ENCODE results near the gene PIP5K1A. TPM values are rescaled to one million over a fixed set of nuclear protein-coding genes. Genes with fewer than 3 reads are reported as not detected.
A peak's percentile ranks its signal among the peaks of the same experiment; 100 is the strongest.

The PIP5K1A gene
- total RNA-seq, 2 donors from 2014 or later = 93.8 to 116 TPM

DNA sequence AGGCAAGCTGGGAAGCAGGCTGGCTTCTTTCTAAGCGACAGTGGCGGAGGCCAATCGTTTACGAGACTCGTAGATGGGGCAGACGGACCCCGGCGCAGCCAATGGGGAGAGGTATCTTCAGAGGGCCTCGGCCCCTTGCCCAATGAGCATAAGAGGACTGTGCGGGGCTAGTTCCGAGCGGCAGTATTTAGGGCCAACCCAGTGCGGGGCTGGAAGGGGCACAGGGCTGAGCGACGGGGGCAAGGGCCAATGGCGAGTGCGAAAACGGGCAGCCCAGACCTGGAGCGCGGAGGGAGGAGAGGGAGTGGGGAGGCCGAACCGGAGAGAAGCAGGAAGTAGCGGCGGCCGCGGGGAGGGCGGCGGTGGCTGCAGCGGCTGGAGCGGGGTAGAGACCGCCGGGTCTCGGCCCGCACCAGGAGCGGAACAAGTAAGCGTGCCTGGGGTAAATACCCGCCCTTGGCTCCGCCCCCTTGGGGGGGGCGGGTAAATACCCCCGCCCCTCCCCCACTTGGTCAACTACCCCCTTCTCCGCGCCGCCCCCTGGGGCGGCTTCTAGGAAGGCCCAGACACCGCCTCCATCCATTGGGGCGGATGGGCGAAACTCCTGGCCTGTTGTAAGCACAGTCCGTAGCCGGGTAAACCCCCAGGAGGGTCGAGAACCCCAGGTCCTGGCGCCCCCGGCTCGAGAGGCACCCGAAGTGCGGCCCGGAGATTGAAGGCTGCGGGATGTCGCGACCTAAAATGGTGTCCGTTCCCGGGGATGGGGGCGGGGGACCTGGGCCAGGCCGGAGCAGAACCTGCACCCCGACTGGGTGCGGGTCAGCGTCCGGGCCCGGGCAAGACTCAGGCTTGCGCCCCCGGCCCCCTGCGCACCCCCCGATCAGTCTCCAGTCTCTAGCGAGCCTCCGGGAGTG, 83.9 kb downstream of the PIP5K1A start, which contains the start of gene ZNF687:
Gene ZNF687 (plus strand): TSS at position 331 of the 914 bp plus-strand sequence. CDS start 3,993 bp downstream, outside the sequence.
- Mint-ChIP-seq H3K27ac (peak within 1 kb of the TSS; percentile 98), H3K36me3 (peaks cover 5% of the 10 kb centered on the region), H3K27me3 (no peaks in the 10 kb centered on the region), H3K4me1 (ENCODE audit: low read depth in 2 of 2) (peaks cover 30 to 34% of the 10 kb centered on the region in 2 donors), H3K4me3 (peak within 1 kb of the TSS; percentile 97), H3K9me3 (no peaks in the 10 kb centered on the region)
- ATAC-seq (peak; percentile 95), DNase-seq (ENCODE audit: low spot score) (peak; percentile 100)

DNA sequence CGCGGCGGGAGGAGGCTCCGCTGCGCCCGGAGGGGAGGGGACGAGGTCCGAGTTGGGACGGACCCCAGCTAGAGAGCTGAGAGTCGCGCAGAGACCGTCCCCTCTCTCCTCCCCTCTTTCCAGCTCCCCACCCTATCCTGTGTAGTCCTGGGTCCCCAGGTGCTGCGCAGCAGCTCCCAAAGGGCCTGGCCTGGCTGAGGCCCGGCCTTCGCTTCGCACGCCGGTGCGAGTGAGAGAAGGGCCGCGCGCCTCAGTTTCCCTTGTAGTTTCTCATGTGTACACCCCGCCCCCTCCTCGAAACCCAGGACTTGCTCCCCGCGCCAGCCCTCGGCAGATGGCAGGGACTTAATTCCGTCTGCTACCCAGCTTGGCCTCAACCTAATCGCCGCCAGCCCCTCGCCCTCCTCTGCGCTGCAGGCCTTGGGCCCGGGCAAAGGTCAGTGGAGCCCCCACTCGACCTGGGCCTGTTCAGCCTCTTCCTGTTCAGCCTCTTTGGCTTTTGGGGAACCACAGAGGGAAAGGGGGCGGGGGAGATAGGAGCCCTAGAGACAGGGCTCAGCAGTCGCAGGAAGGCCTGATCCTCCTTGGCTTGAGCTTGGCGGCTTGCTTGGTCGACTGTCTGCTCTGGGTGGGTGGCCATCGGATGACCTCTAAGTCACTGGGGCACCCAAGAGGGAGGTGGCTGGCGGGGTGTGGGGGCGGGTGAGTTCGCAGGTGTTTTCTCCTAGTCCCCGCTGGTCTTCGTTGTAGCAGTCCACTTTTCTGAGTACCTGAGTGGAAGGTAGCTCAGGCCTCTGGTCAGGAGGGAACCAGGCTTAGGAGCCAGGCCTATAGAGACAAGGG, 84.8 kb downstream of the PIP5K1A start:
- H3K4me3 Mint-ChIP-seq = peak overlapping the region; percentile 97
- no peaks in the 10 kb centered on the region for H3K9me3 Mint-ChIP-seq
- ATAC-seq (no peak), DNase-seq (ENCODE audit: low spot score) (no peak)
- H3K27ac Mint-ChIP-seq = peak overlapping the region; percentile 95 to 98
- no peaks in the 10 kb centered on the region for H3K27me3 Mint-ChIP-seq
- H3K36me3 Mint-ChIP-seq = peaks cover 5% of the 10 kb centered on the region
- H3K4me1 Mint-ChIP-seq (ENCODE audit: low read depth in 2 of 2) = peaks cover 24 to 27% of the 10 kb centered on the region in 2 donors

DNA sequence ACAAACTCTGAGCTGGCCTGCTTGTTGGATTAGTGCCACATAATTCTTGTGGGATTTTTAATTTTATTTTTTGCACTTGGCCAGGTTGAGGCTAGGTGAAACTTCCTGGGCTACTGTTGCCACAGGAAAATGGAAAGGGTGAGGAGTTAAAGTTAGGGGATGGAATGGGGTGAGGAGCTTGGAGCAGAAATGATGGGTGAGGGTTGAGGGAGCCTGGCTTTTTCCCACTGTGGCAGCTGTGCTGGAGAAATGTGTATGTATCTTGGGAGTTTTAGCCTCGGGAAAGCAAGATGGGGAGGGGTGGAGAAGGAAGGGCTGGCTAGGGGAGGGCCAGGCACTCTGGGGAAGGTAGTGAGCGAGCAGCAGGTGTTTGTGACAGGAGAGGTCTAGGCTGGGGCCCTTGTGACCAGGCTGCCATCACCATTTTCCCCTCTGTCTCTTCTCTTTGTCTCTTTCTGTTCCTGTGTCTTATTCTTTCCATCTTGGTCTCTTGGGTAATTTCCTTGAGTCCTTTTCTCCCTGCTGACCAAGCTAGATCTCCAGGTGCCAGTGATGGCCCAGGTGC, 85.7 kb downstream of the PIP5K1A start:
- H3K4me1 Mint-ChIP-seq (ENCODE audit: low read depth in 2 of 2) = peaks cover 34% of the 10 kb centered on the region in 2 donors
- peak overlapping the region; percentile 95 to 98 for H3K27ac Mint-ChIP-seq
- H3K4me3 Mint-ChIP-seq = peak overlapping the region; percentile 97
- H3K36me3 Mint-ChIP-seq = peaks cover 12% of the 10 kb centered on the region
- ATAC-seq (no peak), DNase-seq (ENCODE audit: low spot score) (no peak)
- no peaks in the 10 kb centered on the region for H3K27me3 Mint-ChIP-seq
- no peaks in the 10 kb centered on the region for H3K9me3 Mint-ChIP-seq

DNA sequence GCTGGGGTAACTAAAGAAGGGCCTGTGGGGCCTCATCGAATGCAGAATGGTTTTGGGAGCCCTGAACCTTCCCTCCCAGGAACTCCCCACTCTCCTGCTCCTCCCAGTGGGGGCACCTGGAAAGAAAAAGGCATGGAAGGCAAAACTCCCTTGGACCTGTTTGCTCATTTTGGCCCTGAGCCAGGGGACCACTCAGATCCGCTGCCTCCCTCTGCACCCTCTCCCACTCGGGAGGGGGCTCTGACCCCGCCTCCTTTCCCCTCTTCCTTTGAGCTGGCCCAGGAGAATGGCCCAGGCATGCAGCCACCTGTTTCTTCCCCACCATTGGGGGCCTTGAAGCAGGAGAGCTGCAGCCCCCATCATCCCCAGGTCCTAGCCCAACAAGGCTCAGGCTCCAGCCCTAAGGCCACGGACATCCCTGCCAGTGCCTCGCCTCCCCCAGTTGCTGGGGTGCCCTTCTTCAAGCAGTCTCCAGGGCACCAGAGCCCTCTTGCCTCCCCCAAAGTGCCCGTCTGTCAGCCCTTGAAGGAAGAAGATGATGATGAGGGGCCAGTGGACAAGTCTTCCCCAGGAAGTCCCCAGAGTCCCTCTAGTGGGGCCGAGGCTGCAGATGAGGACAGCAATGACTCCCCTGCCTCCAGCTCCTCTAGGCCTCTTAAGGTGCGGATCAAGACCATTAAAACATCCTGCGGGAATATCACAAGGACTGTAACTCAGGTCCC, 88.4 kb downstream of the PIP5K1A start:
- Mint-ChIP-seq H3K4me3 (no peak overlapping the region), H3K27me3 (no peaks in the 10 kb centered on the region), H3K9me3 (no peaks in the 10 kb centered on the region), H3K4me1 (ENCODE audit: low read depth in 2 of 2) (peaks cover 48 to 50% of the 10 kb centered on the region in 2 donors), H3K36me3 (peaks cover 12% of the 10 kb centered on the region), H3K27ac (no peak overlapping the region)
- no peak for ATAC-seq
- DNase-seq (ENCODE audit: low spot score) = no peak

DNA sequence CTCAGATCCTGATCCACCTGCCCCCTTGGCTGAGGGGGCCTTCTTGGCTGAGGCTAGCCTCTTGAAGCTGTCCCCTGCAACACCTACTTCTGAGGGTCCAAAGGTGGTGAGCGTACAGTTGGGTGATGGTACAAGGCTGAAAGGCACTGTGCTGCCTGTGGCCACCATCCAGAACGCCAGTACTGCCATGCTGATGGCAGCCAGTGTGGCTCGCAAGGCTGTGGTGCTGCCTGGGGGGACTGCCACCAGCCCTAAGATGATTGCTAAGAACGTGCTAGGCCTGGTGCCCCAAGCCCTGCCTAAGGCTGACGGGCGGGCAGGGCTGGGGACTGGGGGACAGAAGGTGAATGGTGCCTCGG, 89.0 kb downstream of the PIP5K1A start:
- peaks cover 48 to 52% of the 10 kb centered on the region in 2 donors for H3K4me1 Mint-ChIP-seq (ENCODE audit: low read depth in 2 of 2)
- no peaks in the 10 kb centered on the region for H3K9me3 Mint-ChIP-seq
- H3K27ac Mint-ChIP-seq = no peak overlapping the region
- no peak overlapping the region for H3K4me3 Mint-ChIP-seq
- DNase-seq (ENCODE audit: low spot score) = no peak
- peaks cover 12% of the 10 kb centered on the region for H3K36me3 Mint-ChIP-seq
- H3K27me3 Mint-ChIP-seq = no peaks in the 10 kb centered on the region
- ATAC-seq = no peak

DNA sequence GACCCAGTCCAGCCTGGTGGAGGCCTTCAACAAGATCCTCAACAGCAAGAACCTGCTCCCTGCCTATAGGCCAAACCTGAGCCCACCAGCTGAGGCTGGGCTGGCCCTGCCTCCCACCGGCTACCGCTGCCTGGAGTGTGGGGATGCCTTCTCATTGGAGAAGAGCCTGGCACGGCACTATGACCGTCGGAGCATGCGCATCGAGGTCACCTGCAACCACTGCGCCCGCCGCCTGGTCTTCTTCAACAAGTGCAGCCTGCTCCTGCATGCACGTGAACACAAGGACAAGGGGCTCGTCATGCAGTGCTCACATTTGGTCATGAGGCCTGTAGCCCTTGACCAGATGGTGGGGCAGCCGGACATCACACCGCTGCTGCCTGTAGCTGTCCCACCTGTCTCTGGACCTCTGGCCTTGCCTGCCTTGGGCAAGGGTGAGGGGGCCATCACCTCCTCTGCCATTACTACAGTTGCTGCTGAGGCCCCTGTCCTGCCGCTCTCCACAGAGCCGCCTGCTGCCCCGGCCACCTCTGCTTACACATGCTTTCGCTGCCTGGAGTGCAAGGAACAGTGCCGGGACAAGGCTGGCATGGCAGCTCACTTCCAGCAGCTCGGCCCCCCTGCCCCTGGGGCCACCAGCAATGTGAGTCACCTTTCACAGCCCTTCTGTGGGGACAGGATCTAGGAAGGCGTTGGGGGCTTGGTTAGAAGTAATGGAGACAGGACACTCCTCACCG, 89.6 kb downstream of the PIP5K1A start:
- Mint-ChIP-seq H3K4me1 (ENCODE audit: low read depth in 2 of 2) (peaks cover 51 to 55% of the 10 kb centered on the region in 2 donors), H3K36me3 (peaks cover 12% of the 10 kb centered on the region), H3K27ac (peak overlapping the region; percentile 76 to 77), H3K27me3 (no peaks in the 10 kb centered on the region), H3K4me3 (no peak overlapping the region), H3K9me3 (no peaks in the 10 kb centered on the region)
- ATAC-seq (no peak), DNase-seq (ENCODE audit: low spot score) (no peak)

DNA sequence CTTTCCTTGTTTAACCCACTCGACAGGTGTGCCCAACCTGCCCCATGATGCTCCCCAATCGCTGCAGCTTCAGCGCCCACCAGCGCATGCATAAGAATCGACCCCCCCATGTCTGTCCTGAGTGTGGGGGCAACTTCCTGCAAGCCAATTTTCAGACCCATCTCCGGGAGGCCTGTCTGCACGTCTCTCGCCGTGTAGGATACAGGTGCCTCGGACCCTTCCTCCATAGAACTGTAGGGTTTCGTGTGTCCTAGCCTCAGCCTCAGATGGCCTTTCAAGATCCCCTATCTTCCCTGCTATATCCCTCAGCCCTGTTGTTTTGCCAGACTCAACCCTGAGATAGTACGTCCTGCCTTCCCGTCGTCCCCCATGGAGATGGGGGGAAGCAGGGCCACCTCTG, 90.2 kb downstream of the PIP5K1A start:
- H3K27me3 Mint-ChIP-seq = no peaks in the 10 kb centered on the region
- no peak for ATAC-seq
- H3K4me1 Mint-ChIP-seq (ENCODE audit: low read depth in 2 of 2) = peaks cover 46 to 54% of the 10 kb centered on the region in 2 donors
- H3K4me3 Mint-ChIP-seq = peak overlapping the region; percentile 49
- no peaks in the 10 kb centered on the region for H3K9me3 Mint-ChIP-seq
- no peak for DNase-seq (ENCODE audit: low spot score)
- H3K36me3 Mint-ChIP-seq = peaks cover 12% of the 10 kb centered on the region
- peak overlapping the region; percentile 76 to 77 for H3K27ac Mint-ChIP-seq

DNA sequence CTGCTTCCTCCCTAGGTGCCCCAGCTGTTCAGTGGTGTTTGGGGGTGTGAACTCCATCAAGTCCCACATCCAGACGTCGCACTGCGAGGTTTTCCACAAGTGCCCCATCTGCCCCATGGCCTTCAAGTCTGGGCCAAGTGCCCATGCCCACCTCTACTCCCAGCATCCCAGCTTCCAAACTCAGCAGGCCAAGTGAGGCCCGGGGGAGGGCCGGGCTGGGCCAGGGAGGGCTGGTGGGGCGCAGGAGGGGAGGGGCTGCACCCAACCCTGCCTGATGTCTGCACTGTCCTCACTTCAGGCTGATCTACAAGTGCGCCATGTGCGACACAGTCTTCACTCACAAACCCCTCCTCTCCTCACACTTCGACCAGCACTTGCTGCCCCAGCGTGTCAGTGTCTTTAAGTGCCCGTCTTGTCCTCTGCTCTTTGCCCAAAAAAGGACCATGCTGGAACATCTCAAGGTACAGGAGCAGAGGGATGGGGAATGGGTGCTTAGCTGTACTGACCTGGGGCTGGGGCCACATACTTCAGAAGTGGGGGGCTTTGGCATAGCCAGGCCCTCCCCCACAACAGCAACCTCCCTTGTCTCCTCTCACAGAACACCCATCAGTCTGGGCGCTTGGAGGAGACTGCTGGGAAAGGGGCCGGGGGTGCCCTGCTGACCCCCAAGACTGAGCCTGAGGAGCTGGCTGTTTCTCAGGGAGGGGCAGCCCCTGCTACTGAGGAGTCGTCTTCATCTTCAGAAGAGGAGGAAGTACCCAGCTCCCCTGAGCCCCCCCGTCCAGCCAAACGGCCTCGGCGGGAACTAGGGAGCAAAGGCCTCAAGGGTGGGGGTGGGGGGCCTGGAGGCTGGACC, 91.0 kb downstream of the PIP5K1A start:
- Mint-ChIP-seq H3K4me3 (peak overlapping the region; percentile 49), H3K36me3 (peaks cover 12% of the 10 kb centered on the region), H3K4me1 (ENCODE audit: low read depth in 2 of 2) (peaks cover 38 to 47% of the 10 kb centered on the region in 2 donors), H3K9me3 (no peaks in the 10 kb centered on the region), H3K27ac (peak overlapping the region; percentile 76 to 77), H3K27me3 (no peaks in the 10 kb centered on the region)
- no peak for DNase-seq (ENCODE audit: low spot score)
- no peak for ATAC-seq

DNA sequence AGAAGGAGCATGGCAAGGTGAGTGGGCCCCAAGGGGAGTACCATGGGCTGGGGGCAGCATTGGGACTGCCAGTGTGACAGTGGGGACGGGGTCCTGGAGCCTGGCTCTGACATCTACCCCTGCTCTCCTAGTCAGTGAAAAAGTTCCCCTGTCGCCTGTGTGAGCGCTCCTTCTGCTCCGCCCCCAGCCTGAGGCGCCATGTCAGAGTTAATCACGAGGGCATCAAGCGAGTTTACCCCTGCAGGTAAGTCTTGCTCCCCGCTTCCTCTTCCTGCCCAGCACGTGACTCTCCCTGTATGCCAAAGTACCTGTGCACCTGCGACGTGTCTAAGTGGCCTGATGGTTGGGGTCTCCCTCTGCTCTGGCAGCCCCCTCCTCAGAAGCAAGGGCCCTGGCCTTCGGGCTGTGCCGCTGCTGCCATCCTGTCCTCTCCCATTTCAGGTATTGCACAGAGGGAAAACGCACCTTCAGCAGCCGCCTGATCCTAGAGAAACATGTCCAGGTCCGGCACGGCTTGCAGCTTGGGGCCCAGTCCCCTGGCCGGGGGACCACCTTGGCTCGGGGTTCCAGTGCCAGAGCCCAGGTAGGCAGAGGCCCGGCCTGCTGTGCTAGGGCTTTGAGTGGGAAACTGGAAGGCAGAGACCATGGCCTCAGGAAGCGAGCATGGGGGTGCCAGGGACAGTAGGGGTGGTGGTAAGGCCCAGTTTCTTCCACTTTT, 91.8 kb downstream of the PIP5K1A start:
- peaks cover 12% of the 10 kb centered on the region for H3K36me3 Mint-ChIP-seq
- no peak for ATAC-seq
- peaks cover 34 to 44% of the 10 kb centered on the region in 2 donors for H3K4me1 Mint-ChIP-seq (ENCODE audit: low read depth in 2 of 2)
- H3K9me3 Mint-ChIP-seq = no peaks in the 10 kb centered on the region
- DNase-seq (ENCODE audit: low spot score) = no peak
- H3K27me3 Mint-ChIP-seq = no peaks in the 10 kb centered on the region
- H3K4me3 Mint-ChIP-seq = peak overlapping the region; percentile 55
- H3K27ac Mint-ChIP-seq = peak overlapping the region; percentile 76 to 82

DNA sequence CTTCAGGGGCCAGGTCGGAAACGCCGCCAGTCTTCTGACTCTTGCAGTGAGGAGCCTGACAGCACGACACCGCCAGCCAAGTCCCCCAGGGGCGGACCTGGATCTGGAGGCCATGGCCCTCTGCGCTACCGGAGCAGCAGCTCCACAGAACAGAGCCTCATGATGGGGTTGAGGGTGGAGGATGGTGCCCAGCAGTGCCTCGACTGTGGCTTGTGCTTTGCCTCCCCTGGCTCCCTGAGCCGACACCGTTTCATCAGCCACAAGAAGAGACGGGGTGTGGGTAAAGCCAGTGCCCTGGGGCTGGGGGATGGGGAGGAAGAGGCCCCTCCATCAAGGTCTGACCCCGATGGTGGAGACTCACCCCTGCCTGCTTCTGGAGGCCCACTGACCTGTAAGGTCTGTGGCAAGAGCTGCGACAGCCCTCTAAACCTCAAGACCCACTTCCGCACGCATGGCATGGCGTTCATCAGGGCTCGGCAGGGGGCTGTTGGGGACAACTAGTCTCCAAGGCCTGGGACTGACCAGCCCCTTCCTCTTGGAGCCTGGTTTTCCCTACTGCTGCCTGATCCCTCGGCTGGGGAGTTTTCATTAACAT, 92.5 kb downstream of the PIP5K1A start:
- Mint-ChIP-seq H3K4me3 (peak overlapping the region; percentile 55), H3K27me3 (no peaks in the 10 kb centered on the region), H3K4me1 (ENCODE audit: low read depth in 2 of 2) (peaks cover 32 to 42% of the 10 kb centered on the region in 2 donors), H3K36me3 (peaks cover 11% of the 10 kb centered on the region), H3K27ac (peak overlapping the region; percentile 76 to 82), H3K9me3 (no peaks in the 10 kb centered on the region)
- DNase-seq (ENCODE audit: low spot score) (peak; percentile 83), ATAC-seq (peak; percentile 81 to 85)
